GM08714 (cell line): ENCODE results near the gene CCDC85B.

Experiments
- H3K4me3 ChIP-seq: fragments of 200-500 bp; sonication (Bioruptor generic); 2 replicates; pipeline ENCODE4 v1.5.1; 2014; ENCODE audit warnings: mild to moderate bottlenecking, low read length, inconsistent platforms
- ZNF274 ChIP-seq: IDR thresholded peaks from 2 replicates; pipeline ENCODE4 v1.6.1; 2012; ENCODE audit warnings: mild to moderate bottlenecking, low read depth, low read length

The CCDC85B gene

DNA sequence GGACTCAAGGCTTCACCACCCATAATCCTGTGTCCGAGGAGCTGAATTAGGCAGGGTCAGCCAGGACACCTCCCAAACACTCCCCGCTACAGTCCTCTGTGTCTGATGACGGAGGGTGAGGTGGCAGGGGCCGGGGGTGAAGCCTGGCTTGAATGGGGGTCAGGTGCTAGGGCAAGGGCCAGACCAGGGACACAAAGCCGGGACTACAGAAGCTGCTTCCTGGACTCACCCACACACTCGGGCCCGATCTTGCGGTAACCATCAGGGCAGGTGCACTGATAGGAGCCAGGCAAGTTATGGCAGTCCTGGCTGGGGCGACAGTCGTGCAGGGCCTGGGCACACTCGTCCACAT is 20.2 kb upstream of the CCDC85B start:
- no peak for TF ChIP-seq ZNF274
- no peak overlapping the region for H3K4me3 ChIP-seq

DNA sequence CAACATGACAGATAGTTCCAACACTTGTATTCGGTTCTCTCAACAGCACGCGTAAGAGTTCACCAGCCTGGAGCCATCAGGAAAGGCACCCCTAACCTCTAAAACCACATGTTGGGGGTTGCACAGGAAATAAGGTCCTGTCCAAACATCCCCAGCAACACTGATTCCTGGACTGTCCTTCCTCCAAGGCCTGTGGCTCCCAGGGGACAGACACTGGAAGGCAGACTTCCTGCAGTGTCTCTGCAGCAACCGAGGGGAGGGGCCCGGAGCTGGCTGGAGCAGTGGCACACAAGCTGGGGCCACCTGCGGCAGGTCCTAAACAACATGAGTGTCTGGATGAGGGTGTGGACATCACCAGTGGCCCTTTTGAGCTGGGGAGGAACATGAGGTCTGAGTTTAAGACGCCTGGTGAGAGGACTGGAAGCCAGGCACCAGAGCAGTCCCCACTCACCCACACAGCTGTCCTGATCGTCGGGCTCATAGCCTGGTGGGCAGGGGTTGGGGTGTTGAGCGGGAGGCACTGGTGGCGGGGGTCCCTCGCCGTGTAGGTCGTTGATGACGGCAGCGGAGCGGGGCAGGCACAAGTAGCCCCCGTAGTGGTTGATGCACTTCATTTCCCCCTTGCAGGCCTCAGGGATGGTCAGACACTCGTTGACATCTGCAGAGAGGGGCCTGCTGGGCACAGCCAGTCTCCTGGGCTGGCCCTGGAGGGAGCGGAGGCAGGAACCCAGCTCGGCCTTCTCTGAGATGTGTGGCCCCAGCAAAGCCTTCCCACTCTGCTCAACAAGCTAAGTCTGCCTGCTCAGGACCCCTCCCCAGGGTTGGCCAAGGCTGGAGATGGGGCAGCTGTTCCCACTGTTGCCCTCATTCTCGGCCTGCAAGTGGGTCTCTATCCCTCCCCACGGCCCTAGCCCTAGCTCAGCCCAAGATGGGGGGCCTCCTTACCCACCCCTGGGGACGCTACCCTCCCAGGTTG is 19.5 kb upstream of the CCDC85B start:
- H3K4me3 ChIP-seq = no peak overlapping the region
- TF ChIP-seq ZNF274 = no peak

DNA sequence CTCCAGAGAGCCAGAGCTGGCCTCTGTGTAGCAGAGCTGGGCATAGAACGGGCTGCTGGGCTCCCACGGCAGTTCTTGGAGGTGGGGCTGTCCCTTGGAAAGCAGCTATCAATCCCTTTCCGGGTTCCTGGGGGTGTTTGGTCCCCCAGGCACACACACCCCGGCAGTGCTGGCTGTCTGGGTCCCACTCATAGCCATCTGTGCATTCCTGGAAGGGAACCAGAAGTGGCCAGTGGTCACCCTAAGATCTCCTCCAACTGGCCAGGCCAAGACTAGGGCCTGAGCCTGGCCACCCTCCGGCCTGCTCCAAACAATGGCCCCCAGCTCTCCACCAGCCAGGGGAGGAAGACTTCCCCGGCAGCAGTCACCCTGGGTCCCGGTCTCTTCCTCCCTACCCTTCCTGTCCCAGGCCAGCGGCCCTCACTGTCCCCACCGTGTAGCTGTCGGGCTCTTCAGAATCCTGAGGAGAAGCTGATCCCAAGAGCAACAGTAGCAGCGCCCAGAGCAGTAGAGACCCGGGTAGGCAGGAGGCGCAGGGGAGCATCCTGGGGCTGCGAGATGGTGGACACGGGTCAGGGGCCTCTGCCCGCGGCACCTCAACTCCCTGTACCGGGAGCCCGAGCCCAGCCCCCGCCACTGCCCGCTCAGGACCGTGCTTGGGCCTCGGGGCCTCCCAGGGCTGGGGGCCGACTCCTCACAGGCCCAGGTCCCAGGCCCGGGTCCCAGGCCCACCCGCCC is 18.5 kb upstream of the CCDC85B start:
- TF ChIP-seq ZNF274 = no peak
- no peak overlapping the region for H3K4me3 ChIP-seq

GRCh38 chr11:65872586-65873317 is 17.7 kb upstream of the CCDC85B start, which contains the start of gene EFEMP2:
TSS of gene EFEMP2 (minus strand) at chr11:65872800. CDS start at chr11:65872354, 446 bp downstream.
- no peak for TF ChIP-seq ZNF274
- H3K4me3 ChIP-seq = peak within 1 kb of the TSS; percentile 39; the same call in 1 of the 2 replicates

GRCh38 chr11:65873318-65874156 is 16.9 kb upstream of the CCDC85B start:
- peak overlapping the region; percentile 39; the same call in 1 of the 2 replicates for H3K4me3 ChIP-seq
- no peak for TF ChIP-seq ZNF274

- no peak for TF ChIP-seq ZNF274
- no peak within 1 kb of the TSS for H3K4me3 ChIP-seq
These were observed 10.9 kb upstream of the CCDC85B start, which contains the start of gene CTSW for GRCh38 chr11:65879617-65880016. TSS of gene CTSW (plus strand) at chr11:65879837. CDS start at chr11:65879855, 18 bp downstream.

DNA sequence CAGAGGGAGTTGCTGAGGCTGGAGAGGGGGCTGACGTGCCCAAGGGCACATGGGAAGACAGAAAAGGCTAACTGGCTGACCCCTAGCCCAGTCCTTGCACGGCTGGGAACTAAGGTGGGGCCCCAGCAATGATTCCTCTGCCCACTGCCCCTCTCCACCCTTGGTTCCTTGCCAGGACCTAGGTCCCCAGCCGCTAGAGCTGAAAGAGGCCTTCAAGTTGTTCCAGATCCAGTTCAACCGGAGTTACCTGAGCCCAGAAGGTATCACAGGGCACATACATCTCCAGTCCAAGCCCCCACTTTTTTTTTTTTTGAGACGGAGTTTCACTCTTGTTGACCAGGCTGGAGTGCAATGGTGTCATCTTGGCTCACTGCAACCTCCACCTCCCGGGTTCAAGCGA is 10.4 kb upstream of the CCDC85B start:
- H3K4me3 ChIP-seq = no peak overlapping the region
- no peak for TF ChIP-seq ZNF274

DNA sequence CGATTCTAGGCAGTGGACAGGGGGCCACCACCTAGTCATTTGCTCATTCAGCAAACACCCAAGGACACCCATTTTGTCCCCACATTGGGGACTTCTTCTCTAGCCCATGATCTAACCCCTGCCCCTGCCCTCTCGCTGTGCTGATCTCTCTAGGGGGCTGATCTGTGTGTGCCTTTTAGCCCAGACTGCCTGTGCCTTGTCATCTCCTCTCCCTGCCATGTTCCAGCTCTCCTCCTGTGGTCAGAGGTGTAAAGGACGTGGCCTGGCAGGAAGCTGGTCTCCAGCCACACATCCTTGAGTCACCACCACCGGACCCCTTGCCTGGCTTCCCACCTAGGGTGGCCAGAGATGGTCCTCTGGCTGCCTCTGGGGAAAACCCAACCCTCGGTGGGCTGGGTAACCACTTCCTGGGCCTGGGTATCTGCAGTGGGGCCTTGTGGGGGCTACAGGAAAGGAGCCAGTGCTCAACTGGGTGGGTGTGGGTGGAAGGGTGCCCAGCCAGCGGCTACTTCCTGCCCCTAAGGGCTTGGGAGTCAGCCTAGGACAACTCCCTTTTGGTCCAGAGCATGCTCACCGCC is 9.5 kb upstream of the CCDC85B start:
- no peak for TF ChIP-seq ZNF274
- H3K4me3 ChIP-seq = no peak overlapping the region

DNA sequence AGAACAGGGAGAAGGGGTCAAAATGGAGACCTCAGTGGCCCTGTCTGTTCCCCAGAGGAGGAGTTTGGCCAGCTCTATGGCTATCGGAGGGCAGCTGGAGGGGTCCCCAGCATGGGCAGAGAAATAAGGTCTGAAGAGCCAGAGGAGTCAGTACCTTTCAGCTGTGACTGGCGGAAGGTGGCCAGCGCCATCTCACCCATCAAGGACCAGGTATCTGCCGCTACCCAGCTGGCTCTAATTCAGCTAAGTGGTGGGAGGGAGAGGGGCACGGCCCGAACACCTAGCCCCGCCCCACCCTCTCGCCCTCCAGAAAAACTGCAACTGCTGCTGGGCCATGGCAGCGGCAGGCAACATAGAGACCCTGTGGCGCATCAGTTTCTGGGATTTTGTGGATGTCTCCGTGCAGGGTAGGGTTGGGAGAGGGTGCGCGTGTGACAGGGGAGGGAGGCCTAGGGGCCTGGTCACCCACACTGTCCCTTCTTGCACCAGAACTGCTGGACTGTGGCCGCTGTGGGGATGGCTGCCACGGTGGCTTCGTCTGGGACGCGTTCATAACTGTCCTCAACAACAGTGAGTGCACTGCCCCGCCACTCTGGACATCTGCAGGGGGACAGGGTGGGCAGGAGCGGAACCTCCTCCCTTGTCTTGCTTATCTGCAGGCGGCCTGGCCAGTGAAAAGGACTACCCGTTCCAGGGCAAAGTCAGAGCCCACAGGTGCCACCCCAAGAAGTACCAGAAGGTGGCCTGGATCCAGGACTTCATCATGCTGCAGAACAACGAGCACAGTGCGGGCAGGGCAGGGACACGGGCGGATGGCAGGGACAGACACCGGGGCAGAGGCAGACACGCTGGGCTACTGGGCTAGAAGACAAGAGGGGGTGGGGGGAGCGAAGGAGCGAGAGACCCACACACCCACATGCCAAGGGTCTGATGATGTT is 8.1 kb upstream of the CCDC85B start:
- TF ChIP-seq ZNF274 = no peak
- no peak overlapping the region for H3K4me3 ChIP-seq

DNA sequence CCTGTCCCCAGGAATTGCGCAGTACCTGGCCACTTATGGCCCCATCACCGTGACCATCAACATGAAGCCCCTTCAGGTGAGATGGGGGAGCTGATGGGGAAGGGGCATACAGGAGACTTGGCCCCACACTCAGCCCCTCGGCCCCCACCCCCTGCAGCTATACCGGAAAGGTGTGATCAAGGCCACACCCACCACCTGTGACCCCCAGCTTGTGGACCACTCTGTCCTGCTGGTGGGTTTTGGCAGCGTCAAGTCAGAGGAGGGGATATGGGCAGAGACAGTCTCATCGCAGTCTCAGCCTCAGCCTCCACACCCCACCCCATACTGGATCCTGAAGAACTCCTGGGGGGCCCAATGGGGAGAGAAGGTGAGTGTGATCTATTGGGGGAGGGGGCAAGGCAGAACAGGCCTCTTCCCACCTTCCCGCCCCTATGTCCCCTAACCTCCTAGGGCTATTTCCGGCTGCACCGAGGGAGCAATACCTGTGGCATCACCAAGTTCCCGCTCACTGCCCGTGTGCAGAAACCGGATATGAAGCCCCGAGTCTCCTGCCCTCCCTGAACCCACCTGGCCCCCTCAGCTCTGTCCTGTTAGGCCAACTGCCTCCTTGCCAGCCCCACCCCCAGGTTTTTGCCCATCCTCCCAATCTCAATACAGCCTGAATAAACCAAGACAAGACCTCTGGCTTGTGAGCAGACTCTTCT is 7.3 kb upstream of the CCDC85B start:
- TF ChIP-seq ZNF274 = no peak
- H3K4me3 ChIP-seq = no peak overlapping the region

DNA sequence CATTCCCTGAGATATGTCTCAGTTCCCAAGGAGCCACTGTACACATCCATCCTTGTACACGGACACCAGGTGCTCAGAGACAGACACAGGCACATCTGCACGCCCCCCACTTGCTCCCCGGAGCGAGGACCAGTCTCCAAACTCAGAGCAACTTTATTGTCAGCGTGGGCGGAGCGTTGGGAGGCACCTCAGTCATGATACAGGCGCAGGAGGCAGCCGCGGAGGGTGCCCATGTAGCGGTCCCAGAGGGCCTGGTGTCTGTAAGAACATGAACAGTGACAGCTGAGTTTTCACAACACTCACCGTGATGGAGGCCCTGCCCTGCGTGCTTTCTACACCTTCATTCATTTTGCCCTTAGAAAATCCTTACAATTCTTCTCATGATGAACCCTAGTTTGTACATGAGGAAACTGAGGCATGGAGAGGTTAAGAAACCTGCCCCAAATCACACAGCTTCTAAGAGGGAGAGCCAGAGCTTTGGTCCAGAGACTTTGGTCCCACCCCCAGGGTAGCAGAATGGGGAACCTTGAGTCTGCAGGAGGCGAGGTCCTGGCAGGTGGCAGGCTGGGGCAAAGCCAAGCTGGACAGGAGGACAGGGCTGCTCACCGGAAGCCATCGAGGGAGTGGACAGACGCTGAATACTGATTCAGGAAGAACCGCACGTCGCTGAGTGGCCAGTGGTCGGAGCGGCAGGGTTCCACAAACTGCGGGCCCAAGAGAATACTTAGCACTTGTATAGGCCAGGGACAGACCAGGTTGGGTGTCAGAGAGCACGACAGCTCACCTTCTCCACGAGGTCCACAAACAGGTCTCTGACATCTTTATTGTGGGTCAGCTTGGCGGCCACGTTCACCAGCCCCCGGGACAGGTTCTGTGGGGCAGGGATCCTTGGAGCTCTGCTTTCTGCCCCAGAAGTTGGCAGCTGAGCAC is 6.4 kb upstream of the CCDC85B start:
- no peak overlapping the region for H3K4me3 ChIP-seq
- TF ChIP-seq ZNF274 = no peak
